GM12801 (cell line): Measurements from ENCODE around the gene GNG13.

Experiments
- CTCF ChIP-seq: IDR thresholded peaks from one replicate; pipeline ENCODE4 v1.5.1; 2011; ENCODE audit warnings: control low read depth; ENCODE audit not compliant: insufficient read length; ENCODE audit errors: extremely low read depth

GNG13 gene

GRCh38 chr16:803754-804080 lies 3.2 kb upstream of the GNG13 start:
- TF ChIP-seq CTCF = no peak

- no peak for TF ChIP-seq CTCF
Measured at GRCh38 chr16:802914-803753, 2.6 kb upstream of the GNG13 start.

- no peak for TF ChIP-seq CTCF
Measured at GRCh38 chr16:802461-802860, 1.9 kb upstream of the GNG13 start.

GRCh38 chr16:801584-802363 lies 1.2 kb upstream of the GNG13 start:
- TF ChIP-seq CTCF = no peak

GRCh38 chr16:800834-801511 lies 439 bp upstream of the GNG13 start:
- no peak for TF ChIP-seq CTCF

- TF ChIP-seq CTCF = no peak
Measured at GRCh38 chr16:799111-799947, 1.2 kb downstream of the GNG13 start.
